Nephron (organoid): ENCODE data around the gene BMERB1.
"Not testable (repeated sequence)": the region's sequence is repeated elsewhere in the genome, so short reads cannot be mapped to it uniquely, and the experiment has no call there.

Experiments
- H3K27ac Mint-ChIP-seq, 3 experiments: 2 replicates each; pipeline ENCODE4 v1.8.0; 2020; ENCODE audit warnings: mixed read lengths in 3 of 3, mild to moderate bottlenecking in 2 of 3, moderate library complexity in 1 of 3
- H3K27me3 Mint-ChIP-seq: 2 replicates; pipeline ENCODE4 v1.8.0; 2021; ENCODE audit warnings: low read depth, mild to moderate bottlenecking, moderate library complexity, mixed read lengths
- H3K36me3 Mint-ChIP-seq: 2 replicates; pipeline ENCODE4 v1.8.0; 2020; ENCODE audit warnings: low read depth, mixed read lengths
- H3K4me1 Mint-ChIP-seq: 2 replicates; pipeline ENCODE4 v1.8.0; 2020; ENCODE audit warnings: mixed read lengths
- H3K4me3 Mint-ChIP-seq, 3 experiments: 2 replicates each; pipeline ENCODE4 v1.8.0; 2020; ENCODE audit warnings: mild to moderate bottlenecking in 3 of 3, mixed read lengths in 3 of 3, moderate library complexity in 2 of 3
- H3K9me3 Mint-ChIP-seq: 2 replicates; pipeline ENCODE4 v1.8.0; 2020; ENCODE audit warnings: mixed read lengths
- CTCF ChIP-seq, 3 experiments: fragments of 200-600 bp; sonication (generic); IDR thresholded peaks; one replicate each; pipeline ENCODE4 v1.5.0; 2021; ENCODE audit warnings: antibody characterized with exemption in 3 of 3; ENCODE audit not compliant: unreplicated experiment in 3 of 3

BMERB1 gene

GRCh38 chr16:15566095-15566494 lies 131.7 kb downstream of the BMERB1 start:
- Mint-ChIP-seq H3K4me1 (peaks cover 24% of the 10 kb centered on the region), H3K27me3 (no peaks in the 10 kb centered on the region), H3K4me3 (no peak overlapping the region), H3K36me3 (peaks cover 20% of the 10 kb centered on the region), H3K9me3 (no peaks in the 10 kb centered on the region), H3K27ac (no peak overlapping the region)
- no peak for TF ChIP-seq CTCF (IDR thresholded peaks at IDR 0.05; ENCODE audit: unreplicated experiment in 3 of 3)

GRCh38 chr16:15567823-15568222 lies 133.4 kb downstream of the BMERB1 start:
- TF ChIP-seq CTCF (IDR thresholded peaks at IDR 0.05; ENCODE audit: unreplicated experiment in 3 of 3): no peak
- Mint-ChIP-seq H3K36me3 (peaks cover 21% of the 10 kb centered on the region), H3K27me3 (no peaks in the 10 kb centered on the region), H3K27ac (no peak overlapping the region), H3K4me3 (no peak overlapping the region), H3K9me3 (no peaks in the 10 kb centered on the region), H3K4me1 (peaks cover 32% of the 10 kb centered on the region)

- peaks cover 31% of the 10 kb centered on the region for H3K36me3 Mint-ChIP-seq
- H3K27me3 Mint-ChIP-seq, H3K4me3 Mint-ChIP-seq, H3K27ac Mint-ChIP-seq, H3K9me3 Mint-ChIP-seq: not testable (repeated sequence)
- peaks cover 21% of the 10 kb centered on the region for H3K4me1 Mint-ChIP-seq
Observed at GRCh38 chr16:15570666-15571065, 136.3 kb downstream of the BMERB1 start.

- no peaks in the 10 kb centered on the region for H3K9me3 Mint-ChIP-seq
- peaks cover 32% of the 10 kb centered on the region for H3K36me3 Mint-ChIP-seq
- H3K4me3 Mint-ChIP-seq: no peak overlapping the region
- no peak for TF ChIP-seq CTCF (IDR thresholded peaks at IDR 0.05; ENCODE audit: unreplicated experiment in 3 of 3)
- H3K27ac Mint-ChIP-seq: no peak overlapping the region
- H3K4me1 Mint-ChIP-seq: peaks cover 21% of the 10 kb centered on the region
- H3K27me3 Mint-ChIP-seq: no peaks in the 10 kb centered on the region
Observed at GRCh38 chr16:15571557-15571956, 137.2 kb downstream of the BMERB1 start.

- no peaks in the 10 kb centered on the region for H3K9me3 Mint-ChIP-seq
- no peak overlapping the region for H3K4me3 Mint-ChIP-seq
- no peaks in the 10 kb centered on the region for H3K27me3 Mint-ChIP-seq
- no peak for TF ChIP-seq CTCF (IDR thresholded peaks at IDR 0.05; ENCODE audit: unreplicated experiment in 3 of 3)
- peak overlapping the region in 2 of 3 experiments; percentile 37 to 73 for H3K27ac Mint-ChIP-seq
- peaks cover 39% of the 10 kb centered on the region for H3K36me3 Mint-ChIP-seq
- H3K4me1 Mint-ChIP-seq: peaks cover 21% of the 10 kb centered on the region
Observed at GRCh38 chr16:15572329-15573001, 138.1 kb downstream of the BMERB1 start.

- Mint-ChIP-seq H3K27ac (no peak overlapping the region), H3K27me3 (no peaks in the 10 kb centered on the region), H3K9me3 (no peaks in the 10 kb centered on the region), H3K4me1 (peaks cover 21% of the 10 kb centered on the region), H3K4me3 (no peak overlapping the region), H3K36me3 (peaks cover 47% of the 10 kb centered on the region)
- TF ChIP-seq CTCF (IDR thresholded peaks at IDR 0.05; ENCODE audit: unreplicated experiment in 3 of 3): no peak
Observed at GRCh38 chr16:15573274-15573895, 139.0 kb downstream of the BMERB1 start.

- H3K4me1 Mint-ChIP-seq: peaks cover 21% of the 10 kb centered on the region
- H3K36me3 Mint-ChIP-seq: peaks cover 48% of the 10 kb centered on the region
- H3K4me3 Mint-ChIP-seq, H3K27me3 Mint-ChIP-seq, H3K9me3 Mint-ChIP-seq, H3K27ac Mint-ChIP-seq: not testable (repeated sequence)
Observed at GRCh38 chr16:15573896-15574613, 139.7 kb downstream of the BMERB1 start.
